ENCODE results near the gene NEU4. TPM values are rescaled to one million over a fixed set of nuclear protein-coding genes. Genes with fewer than 3 reads are reported as not detected.

NEU4 gene
- total RNA-seq, 1 experiment from 2014 or later: 0.70 TPM

DNA sequence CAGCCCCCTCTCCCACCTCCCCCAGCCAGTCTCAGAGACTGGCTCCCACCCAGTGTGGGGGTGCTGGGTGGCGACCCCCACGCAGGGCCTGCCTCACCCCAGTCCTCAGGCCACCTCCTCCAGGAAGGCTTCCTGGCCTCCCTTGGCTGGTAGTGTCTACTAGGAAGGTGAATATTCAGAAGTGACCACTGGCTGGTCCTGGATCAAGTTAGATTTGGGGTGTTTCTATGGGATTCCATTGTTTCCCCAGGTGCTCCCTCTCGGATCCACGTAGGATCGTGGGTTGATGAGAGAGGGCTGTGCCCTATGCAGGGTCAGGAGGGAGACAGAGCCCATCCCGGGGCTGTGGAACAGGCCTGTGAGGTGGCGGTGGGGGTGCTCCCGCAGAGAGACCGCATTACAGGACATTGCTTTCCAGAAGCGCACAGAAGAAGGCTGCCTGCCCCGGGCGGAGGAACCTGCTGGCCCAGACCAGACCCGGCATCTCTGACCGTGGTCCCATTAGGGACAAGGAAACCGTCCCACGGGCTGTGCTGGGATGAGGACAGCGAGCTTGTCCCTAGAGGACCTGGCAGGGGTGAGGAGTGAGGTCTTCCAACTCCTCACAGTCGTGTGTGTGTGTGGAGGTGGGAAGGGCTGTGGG, 46.4 kb downstream of the NEU4 start:
- no peak overlapping the region for H3K9ac ChIP-seq (ENCODE audit: extremely low read depth, insufficient read length, low read length)
- H2AK5ac ChIP-seq (ENCODE audit: insufficient read length, low read length): no peak overlapping the region
- Mint-ChIP-seq H3K9me3 (no peaks in the 10 kb centered on the region), H3K4me1 (peaks cover 2 to 6% of the 10 kb centered on the region in 2 experiments; a peak in 1 of 4 replicates), H3K36me3 (ENCODE audit: insufficient read depth in 1 of 3, low read depth in 3 of 3) (no peaks in the 10 kb centered on the region), H3K4me3 (no peak overlapping the region), H3K27ac (no peak overlapping the region; a peak in 1 of 7 replicates), H3K27me3 (ENCODE audit: low read depth) (peaks cover 2% of the 10 kb centered on the region; the same call in 1 of the 2 replicates)
- no peak overlapping the region for H2AFZ ChIP-seq (ENCODE audit: low read length)
- no peak overlapping the region for H3K4me2 ChIP-seq (ENCODE audit: insufficient read depth, insufficient read length, low read length)
- H4K20me1 ChIP-seq (ENCODE audit: control insufficient read depth, insufficient read depth, insufficient read length): no peaks in the 10 kb centered on the region
- WGBS (ENCODE audit: extremely low coverage, insufficient read length, low lambda C conversion rate): no CpG with 5 or more reads among the region's 18 CpGs
- H3K14ac ChIP-seq (ENCODE audit: insufficient read depth, low read length): no peak overlapping the region; the same call in 1 of the 2 replicates
- no peak overlapping the region for H4K91ac ChIP-seq (ENCODE audit: insufficient read length, low read depth, low read length)
- no peak for DNase-seq
- TF ChIP-seq, protein P1, sequence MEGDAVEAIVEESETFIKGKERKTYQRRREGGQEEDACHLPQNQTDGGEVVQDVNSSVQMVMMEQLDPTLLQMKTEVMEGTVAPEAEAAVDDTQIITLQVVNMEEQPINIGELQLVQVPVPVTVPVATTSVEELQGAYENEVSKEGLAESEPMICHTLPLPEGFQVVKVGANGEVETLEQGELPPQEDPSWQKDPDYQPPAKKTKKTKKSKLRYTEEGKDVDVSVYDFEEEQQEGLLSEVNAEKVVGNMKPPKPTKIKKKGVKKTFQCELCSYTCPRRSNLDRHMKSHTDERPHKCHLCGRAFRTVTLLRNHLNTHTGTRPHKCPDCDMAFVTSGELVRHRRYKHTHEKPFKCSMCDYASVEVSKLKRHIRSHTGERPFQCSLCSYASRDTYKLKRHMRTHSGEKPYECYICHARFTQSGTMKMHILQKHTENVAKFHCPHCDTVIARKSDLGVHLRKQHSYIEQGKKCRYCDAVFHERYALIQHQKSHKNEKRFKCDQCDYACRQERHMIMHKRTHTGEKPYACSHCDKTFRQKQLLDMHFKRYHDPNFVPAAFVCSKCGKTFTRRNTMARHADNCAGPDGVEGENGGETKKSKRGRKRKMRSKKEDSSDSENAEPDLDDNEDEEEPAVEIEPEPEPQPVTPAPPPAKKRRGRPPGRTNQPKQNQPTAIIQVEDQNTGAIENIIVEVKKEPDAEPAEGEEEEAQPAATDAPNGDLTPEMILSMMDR (conservative IDR thresholded peaks at IDR 0.05): no peak
- no peak overlapping the region for H4K8ac ChIP-seq (replicated peaks; ENCODE audit: insufficient read length, low read depth, low read length)
- no peak overlapping the region for H2BK5ac ChIP-seq (ENCODE audit: insufficient read length, low read length)
- no peak overlapping the region for H2BK15ac ChIP-seq (ENCODE audit: low read depth, low read length)
- no peaks in the 10 kb centered on the region for H3K23me2 ChIP-seq (ENCODE audit: insufficient read length, low read depth, low read length, poor library complexity, severe bottlenecking)
- no peak overlapping the region for H2BK120ac ChIP-seq (ENCODE audit: low read depth, low read length, poor library complexity, severe bottlenecking)
- H3K4me1 ChIP-seq (ENCODE audit: insufficient read depth, low read length): no peaks in the 10 kb centered on the region
- H4K5ac ChIP-seq (ENCODE audit: insufficient read length, low read depth, low read length): no peak overlapping the region
- H3K18ac ChIP-seq (ENCODE audit: insufficient read length, low read depth, low read length): no peak overlapping the region
- H3K79me2 ChIP-seq (ENCODE audit: insufficient read depth, low read length): no peaks in the 10 kb centered on the region
- H3K4ac ChIP-seq (ENCODE audit: low read depth, low read length): no peak overlapping the region
- H3K27me3 ChIP-seq (ENCODE audit: insufficient read depth, low read length): no peaks in the 10 kb centered on the region
- no peak overlapping the region for H3K23ac ChIP-seq (ENCODE audit: insufficient read length, low read depth, low read length)
- no peaks in the 10 kb centered on the region for H3K9me3 ChIP-seq (ENCODE audit: control insufficient read depth, low read depth, low read length)
- H2BK12ac ChIP-seq (ENCODE audit: insufficient read length, low read depth, low read length): no peak overlapping the region
- no peak overlapping the region for H2BK20ac ChIP-seq (ENCODE audit: low read depth, low read length, poor library complexity, severe bottlenecking)
- H3K27ac ChIP-seq (ENCODE audit: insufficient read length, low read depth, low read length): no peak overlapping the region
- H3T11ph ChIP-seq (ENCODE audit: low read length): no peak overlapping the region
- no peaks in the 10 kb centered on the region for H3K79me1 ChIP-seq (ENCODE audit: insufficient read depth, low read depth, low read length, poor library complexity, severe bottlenecking)
- H3K56ac ChIP-seq (ENCODE audit: insufficient read length, low read depth, low read length): no peak overlapping the region
